H1 (cell line): ENCODE measurements around the gene CAMTA1. TPM values are rescaled to one million over a fixed set of nuclear protein-coding genes. Genes with fewer than 3 reads are reported as not detected.

Source experiments
- EP300 ChIP-seq, 2 experiments: IDR thresholded peaks; 1 replicate in 1 of 2; 2 replicates in 1 of 2; pipeline ENCODE4 v1.6.1; 2011 to 2012; ENCODE audit warnings: low read depth in 2 of 2, low read length in 2 of 2, mild to moderate bottlenecking in 2 of 2, borderline replicate concordance in 1 of 2, inconsistent platforms in 1 of 2, moderate library complexity in 1 of 2
- HDAC2 ChIP-seq, 2 experiments: fragments of 300-600 bp in 1 of 2; sonication (generic) in 1 of 2; IDR thresholded peaks; 2 replicates each; pipeline ENCODE4 v1.6.1; 2011 to 2012; ENCODE audit warnings: low read depth in 2 of 2, low read length in 2 of 2, mild to moderate bottlenecking in 2 of 2, moderate library complexity in 2 of 2, borderline replicate concordance in 1 of 2, inconsistent platforms in 1 of 2
- MAFK ChIP-seq: IDR thresholded peaks from 2 replicates; pipeline ENCODE4 v1.6.1; 2012; ENCODE audit warnings: low read depth, mild to moderate bottlenecking, improper control_type of control experiment, low read length
- MAX ChIP-seq: IDR thresholded peaks from 2 replicates; pipeline ENCODE4 v1.6.1; 2012; ENCODE audit warnings: inconsistent platforms
- POLR2A ChIP-seq, 2 experiments: IDR thresholded peaks; 1 replicate in 1 of 2; 2 replicates in 1 of 2; pipeline ENCODE4 v1.6.1; 2011; ENCODE audit warnings: low read depth in 2 of 2, low read length in 2 of 2, mild to moderate bottlenecking in 2 of 2; ENCODE audit errors: control extremely low read depth in 1 of 2
- POLR2AphosphoS5 ChIP-seq: IDR thresholded peaks from 2 replicates; pipeline ENCODE4 v1.6.1; 2011; ENCODE audit warnings: low read depth, low read length
- RAD21 ChIP-seq, 2 experiments: IDR thresholded peaks in 1 of 2; conservative IDR thresholded peaks in 1 of 2; 2 replicates each; pipeline ENCODE4 v1.6.1; 2011; ENCODE audit warnings: low read depth in 2 of 2, low read length in 2 of 2, improper control_type of control experiment in 1 of 2, inconsistent platforms in 1 of 2, mild to moderate bottlenecking in 1 of 2, moderate library complexity in 1 of 2
- RBBP5 ChIP-seq: IDR thresholded peaks from 2 replicates; pipeline ENCODE4 v1.7.1; 2012; ENCODE audit warnings: low read depth, mild to moderate bottlenecking, inconsistent platforms, low read length, moderate library complexity, borderline replicate concordance
- SIN3A ChIP-seq, 2 experiments: IDR thresholded peaks in 1 of 2; conservative IDR thresholded peaks in 1 of 2; 2 replicates each; pipeline ENCODE4 v1.6.1; 2011 to 2012; ENCODE audit warnings: low read length in 2 of 2, improper control_type of control experiment in 1 of 2, low read depth in 1 of 2, mild to moderate bottlenecking in 1 of 2
- SIRT6 ChIP-seq: IDR thresholded peaks from one replicate; pipeline ENCODE4 v1.7.1; 2012; ENCODE audit warnings: low read length, inconsistent platforms
- TBP ChIP-seq: IDR thresholded peaks from 2 replicates; pipeline ENCODE4 v1.6.1; 2011; ENCODE audit warnings: low read depth, low read length, improper control_type of control experiment
- polyA plus RNA-seq, 7 experiments: library from polyadenylated mRNA; depleted of rRNA in 3 of 7; stranded (reverse) in 5 of 7; unstranded in 2 of 7; fragments of >200 nt in 5 of 7; fragments of 200-250 nt in 2 of 7; gene quantifications; 1 replicate in 5 of 7; 2 replicates in 1 of 7; 4 replicates in 1 of 7; pipeline versions ENCODE4 v1.2.1 to v1.2.3, GENCODE V29; 2011 to 2013; ENCODE audit warnings: missing spikeins in 2 of 7, mixed read lengths in 2 of 7
- total RNA-seq: library from RNA; stranded (reverse); fragmentation: NEBNext Ultra II Directional; extraction: Animal tissue kit (Norgen Biotek cat#: 25700); gene quantifications from 2 replicates; pipeline ENCODE4 v1.2.1, GENCODE V29; 2021

The CAMTA1 gene
- total and polyA plus RNA-seq, 2 of the 8 experiments (the other 6 are each of a cell fraction or from before 2014, with no cell fraction given) = 65.0 to 119 TPM

- TF ChIP-seq SIRT6 (no peak), MAFK (no peak), RAD21 (IDR thresholded peaks at IDR 0.05 in 1 of 2, conservative IDR thresholded peaks at IDR 0.05 in 1 of 2; ENCODE audit: low read depth in 2 of 2, low read length in 2 of 2) (peak in 1 of 2 experiments; percentile 19; a peak in 1 of 4 replicates), HDAC2 (IDR thresholded peaks at IDR 0.05; ENCODE audit: borderline replicate concordance in 1 of 2, low read depth in 2 of 2, low read length in 2 of 2) (no peak), POLR2A (IDR thresholded peaks at IDR 0.05; ENCODE audit: control extremely low read depth in 1 of 2, low read depth in 2 of 2, low read length in 2 of 2) (peak; percentile 31 to 54), SIN3A (conservative IDR thresholded peaks at IDR 0.05 in 1 of 2, IDR thresholded peaks at IDR 0.05 in 1 of 2; ENCODE audit: low read depth in 1 of 2, low read length in 2 of 2) (peak in 1 of 2 experiments; percentile 28; a peak in 1 of 4 replicates), TBP (0 out of 2 replicates have a peak, but pooled peaks have one; percentile 14), POLR2AphosphoS5 (no peak), RBBP5 (no peak), EP300 (IDR thresholded peaks at IDR 0.05; ENCODE audit: borderline replicate concordance in 1 of 2, low read depth in 2 of 2, low read length in 2 of 2) (no peak), MAX (peak; percentile 45; the same call in 1 of the 2 replicates)
These were observed 663 bp downstream of the CAMTA1 start (continued) for GRCh38 chr1:6785728-6786505.
